GM20431 (cell line): ENCODE measurements around the gene ATP11A.

Source experiments
- in situ Hi-C: fragments of 300-500 bp; cut with MseI, MboI; formaldehyde crosslinking; loops from one replicate; pipeline ENCODE4 v1.15.0; 2020; ENCODE audit warnings: low sequenced_read_pairs; ENCODE audit not compliant: unreplicated experiment

ATP11A gene

GRCh38 chr13:112771139-112771876, 81.5 kb downstream of the ATP11A start:
- in situ Hi-C loops: no loop called here

- in situ Hi-C loops: no loop called here
Observed at GRCh38 chr13:112771877-112772538, 82.2 kb downstream of the ATP11A start.

- in situ Hi-C loops: no loop called here
Observed at GRCh38 chr13:112772539-112772909, 82.7 kb downstream of the ATP11A start.

- in situ Hi-C loops: no loop called here
Observed at GRCh38 chr13:112772929-112773328, 83.1 kb downstream of the ATP11A start.

- in situ Hi-C loops: no loop called here
Observed at GRCh38 chr13:112773601-112774447, 84.0 kb downstream of the ATP11A start.

- in situ Hi-C loops: no loop called here
Observed at GRCh38 chr13:112774448-112774792, 84.6 kb downstream of the ATP11A start.

GRCh38 chr13:112774829-112775565, 85.2 kb downstream of the ATP11A start:
- in situ Hi-C loops: no loop called here

- in situ Hi-C loops: no loop called here
Observed at GRCh38 chr13:112775791-112776279, 86.0 kb downstream of the ATP11A start.

GRCh38 chr13:112776354-112776753, 86.5 kb downstream of the ATP11A start:
- in situ Hi-C loops: no loop called here

- in situ Hi-C loops: no loop called here
Observed at GRCh38 chr13:112776971-112777370, 87.1 kb downstream of the ATP11A start.

GRCh38 chr13:112777637-112778406, 88.0 kb downstream of the ATP11A start:
- in situ Hi-C loops: no loop called here

- in situ Hi-C loops: no loop called here
Observed at GRCh38 chr13:112779856-112780604, 90.2 kb downstream of the ATP11A start.

GRCh38 chr13:112781287-112781686, 91.4 kb downstream of the ATP11A start:
- in situ Hi-C loops: no loop called here

- in situ Hi-C loops: no loop called here
Observed at GRCh38 chr13:112781881-112782361, 92.1 kb downstream of the ATP11A start.

- in situ Hi-C loops: no loop called here
Observed at GRCh38 chr13:112782429-112783010, 92.7 kb downstream of the ATP11A start.

- in situ Hi-C loops: no loop called here
Observed at GRCh38 chr13:112783135-112783977, 93.5 kb downstream of the ATP11A start.

GRCh38 chr13:112783978-112784371, 94.1 kb downstream of the ATP11A start:
- in situ Hi-C loops: no loop called here
